T1000 (cell line): ENCODE results near the gene PLCB1.
A peak's percentile ranks its signal among the peaks of the same experiment; 100 is the strongest.

Experiments
- DNase-seq: peaks from one replicate; lab custom pipeline; 2025; ENCODE audit warnings: mixed read lengths; lab: John Stamatoyannopoulos, UW

PLCB1 gene

DNA sequence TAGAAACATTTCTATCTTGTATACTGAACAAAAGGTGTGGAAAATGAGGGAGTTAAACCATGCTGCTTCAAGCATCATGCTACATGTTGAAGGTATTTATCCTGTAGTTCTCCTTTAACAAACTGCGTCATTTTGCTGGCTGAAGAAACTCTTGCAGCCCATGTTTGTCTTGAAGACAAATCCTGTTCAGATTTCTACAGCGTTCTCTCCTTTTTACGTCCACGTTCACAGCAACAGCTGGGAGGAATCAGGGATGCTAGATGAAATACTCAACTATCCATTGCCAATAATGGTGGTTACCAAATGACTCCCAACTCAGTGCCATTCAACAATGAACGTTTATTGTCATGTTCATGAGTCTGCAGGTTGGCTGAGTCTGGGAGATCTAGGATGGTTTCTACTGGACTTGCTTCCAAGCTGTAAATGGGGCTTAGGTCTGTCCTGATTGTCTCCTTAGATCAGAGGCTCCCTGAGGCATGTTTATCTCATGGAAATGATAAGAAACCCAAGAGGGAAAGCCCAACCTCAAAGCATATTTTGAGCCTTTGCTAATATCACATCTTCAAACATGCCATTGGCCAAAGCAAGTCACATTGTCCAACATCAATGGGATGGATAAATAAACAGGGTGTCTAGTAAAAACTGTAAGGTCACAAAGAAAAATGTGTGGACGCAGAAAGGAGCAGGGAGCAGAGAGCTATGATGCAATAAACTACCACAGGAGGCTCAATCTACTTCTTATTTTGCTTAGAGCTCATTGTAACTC, 2.7 kb upstream of the PLCB1 start:
- no peak for DNase-seq

DNA sequence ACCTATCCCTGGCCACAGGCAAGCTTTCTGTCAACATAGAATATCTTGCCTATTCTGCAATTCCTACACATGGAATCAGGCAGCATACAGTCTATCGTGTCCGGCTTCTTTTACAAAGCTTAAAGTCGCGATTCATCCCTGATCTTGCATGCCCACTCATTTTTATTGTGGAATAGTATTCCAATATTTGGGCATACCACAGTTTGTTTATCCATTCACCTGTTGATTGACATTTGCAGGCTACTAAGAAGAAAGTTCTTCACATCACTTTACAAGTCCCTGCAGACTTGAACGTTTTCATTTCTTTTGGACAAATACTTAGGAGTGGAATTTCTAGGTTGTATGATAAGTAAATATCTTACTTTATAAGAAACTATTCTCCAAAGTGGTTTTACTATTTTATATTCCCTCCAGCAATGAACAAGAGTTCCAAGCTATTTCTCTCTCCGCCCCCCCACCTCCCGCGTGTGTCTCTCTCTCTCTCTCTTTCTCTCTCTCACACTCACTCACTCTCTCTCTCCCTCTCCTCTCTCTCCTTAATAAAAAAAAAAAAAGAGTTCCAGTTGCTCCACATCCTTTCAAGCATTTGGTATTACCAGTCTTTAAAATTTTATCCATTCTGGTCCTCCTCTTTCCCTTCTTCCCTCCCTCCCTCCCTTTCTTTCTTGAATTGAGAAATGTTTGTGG, 1.1 kb upstream of the PLCB1 start:
- DNase-seq: no peak

DNA sequence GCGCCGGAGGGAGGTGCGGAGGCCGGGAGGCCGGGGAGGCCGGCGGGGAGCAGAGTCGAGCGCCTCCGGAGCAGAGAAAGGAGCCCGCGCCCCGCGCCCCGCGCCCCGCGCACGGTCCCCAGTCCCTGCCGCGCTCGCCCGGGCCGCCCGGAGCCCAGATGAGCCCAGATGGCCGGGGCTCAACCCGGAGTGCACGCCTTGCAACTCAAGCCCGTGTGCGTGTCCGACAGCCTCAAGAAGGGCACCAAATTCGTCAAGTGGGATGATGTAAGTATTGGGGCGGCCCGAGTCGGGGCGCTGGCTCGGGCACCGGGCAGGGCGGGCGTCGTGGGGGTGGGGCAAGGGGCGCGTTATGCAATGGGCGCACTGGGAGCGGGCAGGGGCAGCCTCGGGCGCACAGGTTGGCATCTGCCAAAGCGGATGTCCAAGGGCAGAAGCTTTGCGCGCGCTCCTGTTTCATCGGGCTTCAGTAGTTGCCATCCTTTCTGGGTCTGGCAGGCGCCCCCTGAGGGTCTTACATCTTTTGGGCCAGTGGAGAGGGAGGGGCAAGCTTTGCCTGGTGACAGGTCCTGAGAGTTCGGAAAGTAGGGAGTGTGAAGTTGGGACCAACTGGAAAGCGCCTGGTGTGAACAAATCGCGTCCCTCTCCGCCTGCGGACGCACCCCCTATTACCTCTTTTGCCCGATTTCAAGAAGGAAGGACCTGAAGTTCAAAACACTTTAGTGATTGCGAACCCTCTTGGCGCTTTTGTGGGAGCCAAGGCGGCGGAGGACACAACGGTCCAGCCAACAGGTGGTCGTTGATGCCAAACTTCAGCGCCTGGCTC, 631 bp downstream of the PLCB1 start:
- no peak for DNase-seq

DNA sequence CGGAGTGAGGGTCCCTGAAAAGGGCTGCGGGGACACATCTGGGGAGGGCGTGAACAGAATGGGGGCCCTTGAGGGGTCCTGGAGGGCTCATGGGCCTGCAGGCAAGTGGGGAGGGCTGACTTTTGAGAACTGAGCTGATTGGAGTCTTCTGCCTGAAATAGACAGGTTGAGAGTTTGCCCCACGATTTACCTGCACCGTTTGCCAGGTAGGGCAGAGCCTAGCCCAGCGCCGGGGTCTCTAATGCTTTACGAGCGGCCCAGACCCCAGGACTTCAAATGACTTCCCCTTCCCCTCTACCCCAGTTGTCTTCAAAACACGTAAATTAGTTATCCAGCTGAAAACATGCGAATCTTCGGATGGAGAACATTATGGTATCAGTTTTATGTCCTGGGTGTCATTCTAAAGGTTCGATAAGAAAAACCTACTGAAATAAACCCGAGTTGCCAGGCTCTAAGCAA, 1.3 kb downstream of the PLCB1 start:
- no peak for DNase-seq

DNA sequence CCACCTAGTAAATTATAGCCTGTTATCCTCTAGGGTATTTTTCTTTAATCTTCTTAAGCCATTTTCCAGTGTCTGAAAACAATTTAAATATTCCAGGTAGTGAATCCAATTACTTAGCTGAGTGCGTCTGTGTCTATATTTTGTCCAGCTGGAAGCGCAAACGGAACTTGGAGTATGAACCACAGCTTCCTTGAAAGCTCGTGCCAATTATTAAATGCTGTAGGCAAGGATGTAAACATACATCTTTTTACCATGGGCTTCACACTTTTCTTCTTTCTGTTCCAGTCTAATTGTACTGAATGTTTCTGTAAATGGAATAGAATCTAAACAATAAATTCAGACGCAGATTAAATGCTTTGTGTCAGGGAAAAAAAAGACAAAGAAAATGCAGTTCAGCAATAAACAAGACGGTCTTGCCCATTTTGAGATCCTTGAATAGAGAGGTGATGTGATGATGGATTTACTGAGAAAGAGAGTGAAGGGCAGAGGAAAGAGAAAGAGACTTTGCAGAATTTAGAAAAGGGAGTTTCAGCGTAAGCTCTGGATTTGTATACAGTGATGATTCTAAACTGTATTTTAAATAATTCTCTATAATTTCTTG, 1.9 kb downstream of the PLCB1 start:
- DNase-seq: no peak

DNA sequence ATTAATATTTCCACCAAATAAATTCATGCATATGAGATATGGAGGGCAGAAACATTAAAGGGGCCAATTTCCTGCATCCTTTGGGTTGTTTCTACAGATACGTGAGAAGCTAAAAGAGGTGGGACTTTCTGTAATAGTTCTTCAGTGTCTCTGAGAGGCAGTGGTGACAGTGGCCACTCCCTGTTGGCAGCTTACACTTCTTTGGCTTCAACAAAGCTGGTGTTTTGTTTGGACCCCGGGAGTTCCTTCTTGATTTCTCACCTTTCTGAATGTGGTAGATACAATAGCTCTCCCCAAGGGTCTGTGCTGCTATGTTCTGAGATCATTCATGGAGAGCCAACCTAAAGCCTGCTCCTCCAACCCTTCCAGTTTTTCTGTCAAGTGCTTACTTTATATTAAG, 7.8 kb downstream of the PLCB1 start:
- no peak for DNase-seq

DNA sequence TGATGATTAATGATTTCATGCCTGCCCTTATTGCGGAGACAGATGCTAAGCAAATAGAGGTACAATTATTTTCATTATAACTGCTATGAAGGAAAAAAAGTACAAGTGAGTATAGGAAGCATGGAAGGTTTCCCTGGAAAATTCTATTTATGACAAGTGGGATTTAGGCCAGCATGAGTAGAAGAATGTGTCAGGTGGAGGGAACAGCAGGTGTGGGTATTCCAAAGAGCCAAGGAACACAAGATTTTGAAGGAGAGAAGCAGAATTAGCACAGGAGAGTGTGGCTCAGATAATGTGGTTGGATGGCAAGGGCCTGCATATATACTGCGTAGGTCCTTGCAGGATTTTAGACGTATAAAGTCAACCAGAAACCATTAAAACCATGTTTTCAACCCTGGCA, 11.4 kb downstream of the PLCB1 start:
- no peak for DNase-seq

DNA sequence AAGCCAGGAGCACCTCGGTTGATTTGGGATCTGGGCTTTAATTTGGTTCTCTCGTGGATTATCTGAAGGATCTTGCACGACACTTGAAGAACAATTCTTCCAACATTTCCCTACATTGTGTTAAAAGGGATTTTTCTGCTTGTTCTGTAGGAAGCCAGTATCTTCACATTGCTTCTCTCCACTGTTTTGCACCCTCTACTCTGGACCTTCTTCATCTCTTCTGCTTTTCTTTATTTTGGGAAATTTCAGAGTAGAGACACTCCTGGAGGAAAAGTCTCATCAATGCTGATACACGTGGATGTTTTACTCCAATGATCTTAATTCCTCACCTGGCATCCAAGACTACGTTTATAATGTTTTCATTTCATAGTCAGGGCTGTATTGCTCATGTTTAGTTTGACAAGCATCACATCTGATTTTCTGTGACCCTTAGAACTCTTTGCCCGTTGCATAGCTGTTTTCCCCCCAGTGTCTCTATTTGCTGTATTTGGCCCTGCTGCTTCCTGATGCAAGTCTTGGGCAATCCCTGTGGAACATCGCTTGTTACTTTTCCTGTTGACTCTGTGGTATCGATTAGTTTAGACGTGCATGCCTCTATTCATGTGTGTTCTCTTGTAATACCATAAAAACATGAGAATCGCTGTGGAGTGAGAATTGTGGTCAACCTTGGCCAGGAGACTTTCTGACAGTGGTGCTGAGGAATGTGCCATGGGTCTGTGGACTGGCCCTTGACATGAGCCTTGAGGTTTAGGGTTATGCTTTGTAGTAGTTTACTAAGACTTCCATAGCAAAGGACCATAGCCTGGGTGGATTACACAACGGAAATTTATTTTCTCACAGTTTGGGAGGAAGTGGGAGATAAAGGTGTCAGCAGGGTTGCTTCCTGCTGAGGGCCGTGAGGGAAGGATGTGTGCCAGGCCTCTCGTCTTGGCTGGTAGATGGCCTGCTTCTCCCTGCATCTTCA, 12.5 kb downstream of the PLCB1 start:
- peak; percentile 38 for DNase-seq

DNA sequence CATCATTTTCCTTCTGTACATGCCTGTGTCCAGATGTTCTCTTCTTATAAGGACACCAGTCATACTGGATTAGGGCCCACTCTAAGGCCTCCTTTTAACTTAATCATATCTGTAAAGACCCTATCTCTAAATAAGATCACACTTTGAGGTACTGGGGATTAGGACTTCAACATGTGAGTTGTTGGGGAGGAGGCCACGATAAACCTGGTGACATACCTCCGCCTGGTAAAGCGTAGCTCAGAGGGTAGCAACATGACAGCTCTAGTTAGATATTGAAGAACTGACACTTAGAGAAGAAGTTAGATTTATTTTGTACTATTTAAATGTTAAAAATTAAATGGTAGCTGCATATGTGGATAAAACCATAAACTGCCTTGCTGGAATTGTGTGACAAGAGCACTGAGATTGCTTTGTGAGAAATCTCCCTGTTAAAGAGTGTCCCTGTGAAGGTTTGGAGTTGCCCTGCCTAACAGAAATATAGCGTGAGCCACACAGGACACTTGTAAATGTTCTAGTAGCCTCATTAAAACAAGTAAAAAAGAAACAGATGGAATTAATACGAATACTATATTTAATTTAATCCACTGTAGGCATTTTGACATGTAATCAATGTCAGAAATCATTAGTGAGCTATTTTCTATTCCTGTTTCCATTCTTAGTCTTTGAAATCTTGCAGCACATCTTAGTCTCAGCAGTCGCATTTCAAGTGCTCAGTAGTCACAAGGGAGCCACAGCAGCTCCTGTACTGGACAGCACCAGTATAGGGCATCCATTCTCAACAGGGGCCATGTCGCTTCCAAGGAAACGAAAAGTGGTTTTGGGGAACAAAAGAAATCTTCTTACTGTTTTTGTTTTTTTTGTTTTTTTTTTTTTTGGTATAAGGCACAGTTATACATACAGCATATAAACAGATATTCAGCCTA, 13.4 kb downstream of the PLCB1 start:
- no peak for DNase-seq

DNA sequence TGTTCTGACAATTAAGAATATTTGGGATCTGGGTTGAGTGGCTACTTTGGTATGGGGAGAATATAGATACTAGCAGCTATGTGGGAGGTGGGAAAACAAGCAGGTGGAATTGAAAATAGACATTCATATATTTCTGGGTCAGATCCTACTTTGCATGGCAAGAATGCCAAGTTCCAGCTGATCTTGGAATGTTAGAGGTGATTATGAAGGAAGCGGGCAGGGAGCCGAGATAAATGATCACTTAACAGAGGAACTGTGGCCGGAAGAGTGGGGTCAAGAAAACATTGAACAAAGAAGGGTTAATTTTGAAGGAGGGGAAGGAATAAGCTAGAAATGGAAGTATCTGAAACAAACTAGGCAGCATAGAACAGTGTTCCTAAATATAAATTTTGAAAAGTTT, 15.4 kb downstream of the PLCB1 start:
- DNase-seq: no peak

DNA sequence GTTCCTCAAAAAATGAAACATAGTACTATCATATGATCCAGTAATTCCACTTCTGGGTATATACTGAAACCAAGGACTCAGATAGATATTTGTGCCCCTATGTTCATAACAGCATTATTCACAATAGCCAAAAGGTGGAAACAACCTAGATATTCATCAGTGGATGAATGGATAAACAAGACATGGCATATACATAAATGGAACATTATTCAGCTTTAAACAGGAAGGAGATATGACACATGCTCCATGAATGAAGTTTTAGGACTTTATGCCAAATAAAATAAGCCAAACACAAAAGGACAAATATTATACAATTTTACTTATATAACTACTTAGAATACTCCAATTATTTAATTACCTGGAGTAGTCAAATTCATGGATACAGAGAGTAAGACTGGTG, 16.4 kb downstream of the PLCB1 start:
- DNase-seq: no peak

DNA sequence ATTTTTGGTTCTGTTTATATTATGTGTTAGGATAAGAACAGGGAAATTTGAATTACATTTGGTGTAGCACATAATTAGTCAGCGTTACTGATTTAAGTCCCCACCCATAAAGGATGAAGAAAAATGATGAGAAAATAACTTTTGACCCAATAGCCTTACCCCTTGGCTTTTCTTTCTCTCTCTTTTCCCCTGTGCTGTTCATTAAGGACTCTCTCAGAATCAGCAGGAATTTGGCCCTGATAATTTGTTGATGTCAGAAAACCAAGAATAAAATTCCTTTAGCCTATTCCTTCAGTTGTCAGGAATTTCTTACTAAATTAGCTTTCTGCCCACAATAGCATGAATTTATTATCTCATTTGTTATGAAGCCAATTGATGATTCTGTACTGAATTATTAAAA, 18.5 kb downstream of the PLCB1 start:
- DNase-seq: no peak

DNA sequence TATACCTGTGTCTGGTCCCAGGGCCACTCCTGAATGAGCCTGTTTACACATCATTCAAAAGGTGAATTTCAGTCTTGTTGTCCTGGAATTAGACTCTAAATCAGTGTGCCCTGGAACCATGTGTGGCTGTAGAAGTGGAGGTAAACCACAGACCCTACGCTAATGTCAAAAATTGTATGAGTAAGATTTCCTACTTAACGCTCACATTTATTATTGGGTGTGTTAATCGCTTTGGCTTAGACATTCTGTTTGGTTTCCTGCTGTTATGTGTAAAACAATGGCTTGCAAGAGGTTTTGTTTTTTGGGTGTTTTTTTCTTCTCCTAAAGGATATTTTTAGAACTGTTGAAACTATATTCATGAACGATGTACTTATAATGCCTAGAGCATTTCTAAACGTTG, 19.3 kb downstream of the PLCB1 start:
- DNase-seq: no peak

DNA sequence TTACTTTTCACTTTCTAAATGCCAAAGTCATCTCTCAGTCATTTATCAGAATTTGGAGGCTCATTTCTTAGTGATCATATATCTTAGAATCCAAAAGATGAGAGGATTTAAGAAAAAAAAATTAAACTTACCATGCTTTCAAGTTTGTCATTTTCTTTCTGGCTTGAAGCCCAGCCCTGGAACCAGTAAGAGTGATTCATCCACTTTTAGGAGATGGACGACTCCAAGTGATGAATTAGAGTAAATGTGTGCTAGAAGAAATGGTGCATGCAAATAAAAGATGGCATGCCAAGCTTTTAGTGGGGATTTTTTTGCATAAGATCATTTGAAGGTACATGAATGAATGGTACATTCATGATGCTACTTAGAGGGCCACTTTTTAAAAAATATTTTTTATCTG, 20.1 kb downstream of the PLCB1 start:
- DNase-seq: no peak

DNA sequence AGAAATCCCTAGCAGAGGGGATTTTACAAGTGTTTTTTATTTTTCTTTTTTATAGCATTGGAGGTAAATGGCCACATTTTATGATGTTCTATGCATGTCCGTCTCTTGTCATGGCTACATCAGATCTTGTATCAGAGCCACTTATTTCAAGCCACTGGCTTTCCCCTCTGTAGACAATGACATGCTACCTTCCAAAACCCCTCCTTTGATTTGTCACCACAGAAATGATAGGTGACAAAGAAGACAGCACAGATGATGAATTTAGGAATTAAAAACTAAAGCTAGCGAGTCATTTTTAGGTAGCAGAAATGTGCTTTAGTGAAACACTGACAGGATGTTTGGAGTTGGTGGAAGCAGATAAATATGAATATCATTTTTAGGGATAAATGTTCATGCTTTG, 20.8 kb downstream of the PLCB1 start:
- no peak for DNase-seq

DNA sequence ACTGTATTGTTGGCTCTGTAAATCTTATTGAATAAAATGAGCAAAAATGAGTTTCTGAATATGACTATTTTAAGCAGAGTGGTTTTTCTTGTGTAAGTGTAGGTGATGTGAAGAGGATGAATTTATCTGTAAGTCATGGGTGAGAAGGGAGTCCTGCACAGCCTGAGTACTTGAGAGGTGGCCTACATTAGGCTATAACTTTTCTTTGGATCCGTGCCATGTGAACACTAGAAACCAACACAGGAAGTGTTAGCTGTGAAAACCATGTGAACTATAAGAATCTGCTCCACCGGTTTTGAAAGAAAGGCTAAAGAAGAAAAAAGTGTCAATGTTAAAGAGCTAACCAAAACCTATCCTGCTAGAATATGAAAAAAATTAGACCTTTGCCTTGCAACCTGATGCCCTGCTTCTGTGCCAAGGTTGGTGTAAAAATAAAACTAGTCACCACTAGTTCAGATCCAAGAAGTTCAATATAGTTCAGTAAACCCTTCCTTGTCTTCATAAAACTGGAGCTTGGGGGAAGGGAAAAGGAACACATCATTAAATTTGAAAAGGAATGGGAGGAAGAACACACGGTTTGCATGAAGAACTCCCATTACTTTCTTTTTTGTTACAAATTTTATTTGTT, 21.3 kb downstream of the PLCB1 start:
- no peak for DNase-seq

DNA sequence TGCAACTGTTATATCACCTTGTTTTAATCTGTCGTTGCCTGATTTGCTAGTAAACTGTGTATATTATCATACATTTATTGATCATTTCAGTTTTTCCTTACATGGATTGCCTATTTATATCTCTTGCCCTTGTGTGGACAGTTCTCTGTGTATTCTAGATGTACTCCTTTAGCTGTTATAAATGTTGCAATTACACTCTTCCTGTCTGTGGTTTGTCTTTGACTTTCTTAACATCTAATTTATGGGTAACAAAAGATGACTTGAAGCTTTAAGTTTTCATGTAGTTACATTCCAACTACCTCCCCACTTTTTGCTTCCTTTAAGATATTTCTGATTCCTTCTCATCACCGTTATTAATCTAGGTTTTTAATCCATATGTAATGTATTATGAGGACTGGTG, 22.6 kb downstream of the PLCB1 start:
- no peak for DNase-seq

DNA sequence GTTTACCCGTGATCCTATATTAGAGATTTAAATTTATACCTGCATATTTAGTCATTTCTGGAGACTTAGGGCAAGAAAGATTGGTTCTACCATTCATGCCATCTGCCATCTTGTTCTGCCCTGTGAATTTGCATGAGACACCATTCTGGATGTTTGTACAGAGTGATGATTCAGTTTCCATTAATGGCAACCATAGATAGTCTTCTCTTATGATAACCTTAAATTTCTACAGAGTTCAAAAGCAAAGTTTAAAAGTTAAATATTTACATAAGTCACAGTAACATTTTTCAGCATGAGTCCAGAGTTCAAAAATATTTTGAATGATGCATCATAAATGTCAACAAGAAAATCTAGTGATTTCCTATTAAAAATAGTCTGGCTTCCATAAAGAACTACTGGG, 23.2 kb downstream of the PLCB1 start:
- DNase-seq: no peak

DNA sequence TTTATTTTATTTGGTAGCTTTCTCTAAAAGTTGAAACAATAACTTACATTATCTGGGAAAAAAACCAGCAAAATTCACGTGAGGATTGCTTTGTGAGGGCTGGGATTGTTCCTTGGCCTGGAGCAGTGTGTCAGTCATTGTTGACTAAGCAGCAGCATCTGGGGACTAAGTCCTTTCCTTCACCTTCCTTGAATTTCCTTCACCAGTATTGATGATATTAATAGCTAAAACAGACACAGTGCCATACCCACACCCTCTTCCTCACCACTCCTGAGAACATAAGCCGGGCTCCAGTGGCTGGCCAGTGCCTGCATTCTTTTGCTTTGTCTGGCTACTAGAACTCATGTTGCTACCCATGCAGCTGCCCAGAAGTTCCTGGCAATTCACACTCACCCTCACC, 23.7 kb downstream of the PLCB1 start:
- DNase-seq: no peak
